ENCODE data around the gene ZNF804B. TPM values are rescaled to one million over a fixed set of nuclear protein-coding genes. Genes with fewer than 3 reads are reported as not detected.

The ZNF804B gene
- total and polyA plus RNA-seq, 2 of the 4 experiments (the other 2 are of a cell fraction), result not detected

GRCh38 chr7:88835147-88835728 is 75.7 kb downstream of the ZNF804B start:
- no peak overlapping the region for H3K56ac ChIP-seq (ENCODE audit: extremely low read depth, insufficient read depth, low read length)
- in situ Hi-C loops (cut with MboI; ENCODE audit: low sequenced_read_pairs) (no loop called here), dilution Hi-C loops (cut with HindIII; ENCODE audit: low sequenced_read_pairs, unreplicated experiment) (no loop called here), intact Hi-C loops (cut with micrococcal nuclease) (no loop called here)
- no peaks in the 10 kb centered on the region for H4K20me1 ChIP-seq (ENCODE audit: insufficient read depth, low read length)
- no peak overlapping the region for H2BK120ac ChIP-seq (ENCODE audit: low read depth, low read length)
- no peak overlapping the region for H2AFZ ChIP-seq (replicated peaks; ENCODE audit: low read length, poor library complexity)
- H3K4me1 ChIP-seq (ENCODE audit: control insufficient read depth, insufficient read depth, low read length), result no peaks in the 10 kb centered on the region
- BruUV-seq (replicated peaks), result no TSS peak
- no peak overlapping the region for H3K4me3 ChIP-seq (ENCODE audit: insufficient read depth, low read depth, low read length)
- ATAC-seq (ENCODE audit: low read depth), result no peak
- no peaks in the 10 kb centered on the region for H3K36me3 ChIP-seq (ENCODE audit: control insufficient read depth, insufficient read depth, low read length)
- no peak overlapping the region for H4K91ac ChIP-seq (ENCODE audit: insufficient read depth, low read depth, low read length)
- no peak overlapping the region for H2BK20ac ChIP-seq (ENCODE audit: low read depth, low read length)
- ChIA-PET POLR2A (ENCODE audit: unreplicated experiment) (no interaction called here), CTCF (no interaction called here)
- no peaks in the 10 kb centered on the region for H3K9me3 ChIP-seq (ENCODE audit: control insufficient read depth, insufficient read depth, low read length)
- 0 out of 2 replicates have a peak, but pooled peaks have one; percentile 8 for TF ChIP-seq CTCF (conservative IDR thresholded peaks at IDR 0.05; ENCODE audit: low read depth, low read length)
- TF ChIP-seq CHD1 (IDR thresholded peaks at IDR 0.05; ENCODE audit: low read depth, low read length), result no peak
- no peaks in the 10 kb centered on the region for H3K79me1 ChIP-seq (ENCODE audit: low read depth in 1 of 2, low read length in 2 of 2)
- H3K27me3 ChIP-seq (ENCODE audit: control insufficient read depth, insufficient read depth, low read length), result no peaks in the 10 kb centered on the region
- no peak overlapping the region for H3K14ac ChIP-seq (replicated peaks; ENCODE audit: low read depth, low read length)
- no peak overlapping the region for H3K18ac ChIP-seq (ENCODE audit: low read depth, low read length)
- H3K27ac ChIP-seq (ENCODE audit: insufficient read depth, low read length), result no peak overlapping the region
- H2BK5ac ChIP-seq (ENCODE audit: low read depth, low read length, poor library complexity, severe bottlenecking), result no peak overlapping the region
- H3K4me2 ChIP-seq (ENCODE audit: low read depth, low read length), result no peak overlapping the region
- H2AK9ac ChIP-seq (replicated peaks; ENCODE audit: low read depth, low read length, poor library complexity), result no peak overlapping the region
- H3K4ac ChIP-seq (ENCODE audit: low read depth, low read length), result no peak overlapping the region
- H4K8ac ChIP-seq (ENCODE audit: low read depth in 2 of 2, low read length in 2 of 2), result no peak overlapping the region
- H3K9ac ChIP-seq (ENCODE audit: low read depth, low read length), result no peak overlapping the region
- H3K9me1 ChIP-seq (ENCODE audit: insufficient read depth, low read length), result no peaks in the 10 kb centered on the region
- no peak overlapping the region for H3K23ac ChIP-seq (ENCODE audit: low read depth, low read length)
- WGBS, 2 experiments (ENCODE audit: extremely low coverage in 2 of 2, insufficient read length in 1 of 2), result no CpG with 5 or more reads among the region's 3 CpGs
- no peak for DNase-seq
- no peak overlapping the region for H2AK5ac ChIP-seq (ENCODE audit: low read depth, low read length)
- H4K5ac ChIP-seq (ENCODE audit: low read depth, low read length), result no peak overlapping the region
- no peak overlapping the region for H2BK15ac ChIP-seq (ENCODE audit: low read depth, low read length)
